Gastroesophageal sphincter (tissue), 4 donors: ENCODE measurements around the gene MEF2C. TPM values are rescaled to one million over a fixed set of nuclear protein-coding genes. Genes with fewer than 3 reads are reported as not detected.

Experiments
- ATAC-seq: fragments of 150-250 bp; one replicate; pipeline ENCODE4 v1.9.1; 2016; ENCODE audit warnings: mild to moderate bottlenecking, moderate library complexity
- H3K27ac ChIP-seq, 4 donors: fragments of 200-600 bp; sonication (generic) in 3 of 4; 1 replicate in 3 of 4; 2 replicates in 1 of 4; pipeline ENCODE4 v1.5.1; 2016 to 2019
- H3K27me3 ChIP-seq: fragments of 200-600 bp; sonication (generic); one replicate; pipeline ENCODE4 v1.5.1; 2019
- H3K36me3 ChIP-seq, 2 donors: fragments of 200-600 bp; sonication (generic); one replicate each; pipeline ENCODE4 v1.5.1; 2019; ENCODE audit warnings: control low read depth in 1 of 2
- H3K4me1 ChIP-seq, 3 donors: fragments of 200-600 bp; sonication (generic); 1 replicate in 2 of 3; 2 replicates in 1 of 3; pipeline ENCODE4 v1.5.1; 2016 to 2019; ENCODE audit warnings: control low read depth in 2 of 3
- H3K4me3 ChIP-seq, 2 donors: fragments of 200-600 bp; sonication (generic); one replicate each; pipeline ENCODE4 v1.5.1; 2019; ENCODE audit warnings: mild to moderate bottlenecking in 1 of 2, moderate library complexity in 1 of 2
- H3K9me3 ChIP-seq, 3 donors: fragments of 200-600 bp; sonication (generic); one replicate each; pipeline ENCODE4 v1.5.1; 2017 to 2019; ENCODE audit warnings: control low read depth in 2 of 3
- CTCF ChIP-seq, 4 experiments: fragments of 200-600 bp in 2 of 4; fragments of 450-650 bp in 2 of 4; sonication (generic) in 1 of 4; IDR thresholded peaks; one replicate each; pipeline ENCODE4 v1.5.1; 2017 to 2019; ENCODE audit warnings: antibody characterized with exemption in 4 of 4, mild to moderate bottlenecking in 2 of 4, moderate library complexity in 2 of 4
- EP300 ChIP-seq: sonication (generic); formaldehyde crosslinking; IDR thresholded peaks from one replicate; pipeline ENCODE4 v1.6.1; 2017; ENCODE audit warnings: antibody characterized with exemption, mild to moderate bottlenecking
- POLR2A ChIP-seq, 2 donors: fragments of 450-650 bp; IDR thresholded peaks; one replicate each; pipeline ENCODE4 v1.6.1; 2017; ENCODE audit warnings: antibody characterized with exemption in 2 of 2, mild to moderate bottlenecking in 2 of 2, moderate library complexity in 1 of 2
- POLR2AphosphoS5 ChIP-seq: sonication (generic); formaldehyde crosslinking; IDR thresholded peaks from one replicate; pipeline ENCODE4 v1.6.1; 2017; ENCODE audit warnings: antibody characterized with exemption
- WGBS, 2 donors: methylation state at CpG; one replicate each; pipeline ENCODE4 v1.1.5; 2018; ENCODE audit warnings: low coverage in 1 of 2; 5-methylcytosine and 5-hydroxymethylcytosine counted together
- total RNA-seq, 4 donors: library from RNA; depleted of rRNA; stranded (reverse); fragments of >200 nt; gene quantifications; one replicate each; pipeline ENCODE4 v1.1.0, GENCODE V29; 2016

MEF2C gene
- total RNA-seq, 4 donors from 2014 or later = 23.1 to 66.9 (median 29.5) TPM

GRCh38 chr5:88899096-88899737 is 16.2 kb upstream of the MEF2C start:
- no peak overlapping the region for H3K4me3 ChIP-seq
- no peaks in the 10 kb centered on the region for H3K4me1 ChIP-seq
- no peak for ATAC-seq
- no peak for TF ChIP-seq EP300
- no peak for TF ChIP-seq POLR2A (IDR thresholded peaks at IDR 0.05)
- TF ChIP-seq POLR2AphosphoS5 = no peak
- TF ChIP-seq CTCF (IDR thresholded peaks at IDR 0.05) = no peak
- no peaks in the 10 kb centered on the region for H3K27me3 ChIP-seq
- no peaks in the 10 kb centered on the region for H3K9me3 ChIP-seq
- no peak overlapping the region for H3K27ac ChIP-seq
- 88 to 100% methylated on average over 2 of the region's 2 CpGs for WGBS, 2 donors
- no peaks in the 10 kb centered on the region for H3K36me3 ChIP-seq

GRCh38 chr5:88897748-88898147 is 14.8 kb upstream of the MEF2C start:
- no peaks in the 10 kb centered on the region for H3K27me3 ChIP-seq
- H3K4me3 ChIP-seq = no peak overlapping the region
- TF ChIP-seq POLR2A (IDR thresholded peaks at IDR 0.05) (no peak), EP300 (no peak), POLR2AphosphoS5 (no peak), CTCF (IDR thresholded peaks at IDR 0.05) (no peak)
- H3K9me3 ChIP-seq = no peaks in the 10 kb centered on the region
- WGBS, 2 donors = 93% methylated on average over 1 of the region's 1 CpG; no CpG with 5 or more reads in 1 of the 2 donors
- ATAC-seq = no peak
- no peaks in the 10 kb centered on the region for H3K36me3 ChIP-seq
- no peaks in the 10 kb centered on the region for H3K4me1 ChIP-seq
- no peak overlapping the region for H3K27ac ChIP-seq

- no peak for ATAC-seq
- no peak overlapping the region for H3K27ac ChIP-seq
- TF ChIP-seq POLR2AphosphoS5 (no peak), CTCF (IDR thresholded peaks at IDR 0.05) (no peak), EP300 (no peak), POLR2A (IDR thresholded peaks at IDR 0.05) (no peak)
- WGBS, 2 donors = 91 to 99% methylated on average over 10 of the region's 10 CpGs
- H3K36me3 ChIP-seq = no peaks in the 10 kb centered on the region
- no peak overlapping the region for H3K4me3 ChIP-seq
- peaks cover 0 to 4% (median under 1%) of the 10 kb centered on the region in 3 donors for H3K4me1 ChIP-seq
- no peaks in the 10 kb centered on the region for H3K27me3 ChIP-seq
- H3K9me3 ChIP-seq = no peaks in the 10 kb centered on the region
These were observed 12.9 kb upstream of the MEF2C start for GRCh38 chr5:88895681-88896501.

- ATAC-seq = no peak
- TF ChIP-seq POLR2A (IDR thresholded peaks at IDR 0.05) (no peak), POLR2AphosphoS5 (no peak), CTCF (IDR thresholded peaks at IDR 0.05) (no peak), EP300 (no peak)
- Histone ChIP-seq H3K36me3 (no peaks in the 10 kb centered on the region), H3K4me3 (no peak overlapping the region), H3K4me1 (peaks cover 0 to 29% (median 6%) of the 10 kb centered on the region in 3 donors), H3K27ac (no peak overlapping the region), H3K27me3 (no peaks in the 10 kb centered on the region), H3K9me3 (no peaks in the 10 kb centered on the region)
- WGBS, 2 donors = 80 to 95% methylated on average over 1 to 3 of the region's 3 CpGs
These were observed 9.7 kb upstream of the MEF2C start for GRCh38 chr5:88892669-88893068.
